ENCODE data around the gene HIPK2. TPM values are rescaled to one million over a fixed set of nuclear protein-coding genes. Genes with fewer than 3 reads are reported as not detected.

Gene HIPK2
- total RNA-seq, 1 donor from 2014 or later: 45.1 TPM

DNA sequence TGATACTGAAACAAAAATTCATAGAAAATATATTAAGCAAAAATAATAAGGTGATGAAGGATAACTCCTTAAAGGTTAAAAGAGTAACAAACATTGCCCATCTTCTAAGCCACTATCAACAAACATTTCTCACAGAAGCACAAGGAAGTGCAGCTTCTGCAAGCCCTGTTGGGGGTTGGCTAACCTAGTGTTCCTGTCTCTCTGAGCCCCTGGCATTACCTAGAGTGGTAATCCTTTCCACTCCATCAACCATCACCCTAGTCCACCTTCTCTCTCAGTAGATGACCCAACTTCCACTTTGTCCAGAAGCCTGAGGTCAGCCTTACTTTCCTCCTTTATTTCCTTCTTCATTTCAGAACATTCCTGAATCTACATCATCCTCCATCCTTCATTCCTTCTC lies 59.7 kb downstream of the HIPK2 start:
- DNase-seq (ENCODE audit: low read depth): no peak
- TF ChIP-seq, protein P1, sequence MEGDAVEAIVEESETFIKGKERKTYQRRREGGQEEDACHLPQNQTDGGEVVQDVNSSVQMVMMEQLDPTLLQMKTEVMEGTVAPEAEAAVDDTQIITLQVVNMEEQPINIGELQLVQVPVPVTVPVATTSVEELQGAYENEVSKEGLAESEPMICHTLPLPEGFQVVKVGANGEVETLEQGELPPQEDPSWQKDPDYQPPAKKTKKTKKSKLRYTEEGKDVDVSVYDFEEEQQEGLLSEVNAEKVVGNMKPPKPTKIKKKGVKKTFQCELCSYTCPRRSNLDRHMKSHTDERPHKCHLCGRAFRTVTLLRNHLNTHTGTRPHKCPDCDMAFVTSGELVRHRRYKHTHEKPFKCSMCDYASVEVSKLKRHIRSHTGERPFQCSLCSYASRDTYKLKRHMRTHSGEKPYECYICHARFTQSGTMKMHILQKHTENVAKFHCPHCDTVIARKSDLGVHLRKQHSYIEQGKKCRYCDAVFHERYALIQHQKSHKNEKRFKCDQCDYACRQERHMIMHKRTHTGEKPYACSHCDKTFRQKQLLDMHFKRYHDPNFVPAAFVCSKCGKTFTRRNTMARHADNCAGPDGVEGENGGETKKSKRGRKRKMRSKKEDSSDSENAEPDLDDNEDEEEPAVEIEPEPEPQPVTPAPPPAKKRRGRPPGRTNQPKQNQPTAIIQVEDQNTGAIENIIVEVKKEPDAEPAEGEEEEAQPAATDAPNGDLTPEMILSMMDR (conservative IDR thresholded peaks at IDR 0.05; ENCODE audit: low read depth, low read length): no peak
- H3K4me3 ChIP-seq (ENCODE audit: low read depth, low read length): no peak overlapping the region

DNA sequence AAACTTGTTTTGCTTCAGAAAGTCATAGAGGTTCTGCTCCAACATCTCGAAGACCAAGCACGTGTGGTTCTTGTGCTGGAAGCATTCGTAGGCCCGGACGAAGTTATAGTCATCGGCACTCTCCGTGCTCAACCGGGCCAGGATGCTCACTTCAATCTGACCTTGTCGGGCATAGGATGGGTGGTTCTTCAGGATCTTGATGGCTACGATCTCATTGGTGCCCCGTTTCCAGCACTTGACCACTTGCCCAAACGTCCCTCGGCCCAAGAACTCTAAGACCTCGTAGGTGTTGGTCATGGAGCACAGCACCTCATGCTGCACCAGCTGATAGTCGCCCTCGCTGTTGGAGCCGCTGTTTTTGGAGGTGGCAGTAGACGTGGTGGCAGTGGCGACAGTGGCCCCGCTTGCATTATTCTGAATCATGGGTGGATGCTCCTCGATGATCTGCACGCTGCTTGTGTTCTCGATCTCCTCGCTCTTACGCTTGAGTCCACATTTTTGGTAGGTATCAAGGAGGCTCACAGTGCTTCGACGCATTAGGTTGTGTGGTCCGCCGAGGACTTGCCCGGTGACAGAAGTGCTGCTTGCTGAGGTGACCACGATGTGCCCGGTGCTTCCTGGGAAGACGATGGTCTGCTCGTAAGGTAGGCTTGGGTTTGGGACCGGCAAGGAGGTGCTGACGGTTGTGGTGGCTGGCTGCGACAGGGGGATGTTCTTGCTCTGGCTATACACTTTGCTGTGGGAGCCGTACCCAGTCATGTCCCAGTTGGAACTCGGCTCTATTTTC lies 61.4 kb downstream of the HIPK2 start:
- no peak overlapping the region for H3K4me3 ChIP-seq (ENCODE audit: low read depth, low read length)
- DNase-seq (ENCODE audit: low read depth): no peak
- TF ChIP-seq, protein P1 (conservative IDR thresholded peaks at IDR 0.05; ENCODE audit: low read depth, low read length): no peak

- no peak for DNase-seq (ENCODE audit: low read depth)
- TF ChIP-seq, protein P1 (conservative IDR thresholded peaks at IDR 0.05; ENCODE audit: low read depth, low read length): no peak
- no peak overlapping the region for H3K4me3 ChIP-seq (ENCODE audit: low read depth, low read length)
Observed at GRCh38 chr7:139715194-139715815, 62.5 kb downstream of the HIPK2 start.

DNA sequence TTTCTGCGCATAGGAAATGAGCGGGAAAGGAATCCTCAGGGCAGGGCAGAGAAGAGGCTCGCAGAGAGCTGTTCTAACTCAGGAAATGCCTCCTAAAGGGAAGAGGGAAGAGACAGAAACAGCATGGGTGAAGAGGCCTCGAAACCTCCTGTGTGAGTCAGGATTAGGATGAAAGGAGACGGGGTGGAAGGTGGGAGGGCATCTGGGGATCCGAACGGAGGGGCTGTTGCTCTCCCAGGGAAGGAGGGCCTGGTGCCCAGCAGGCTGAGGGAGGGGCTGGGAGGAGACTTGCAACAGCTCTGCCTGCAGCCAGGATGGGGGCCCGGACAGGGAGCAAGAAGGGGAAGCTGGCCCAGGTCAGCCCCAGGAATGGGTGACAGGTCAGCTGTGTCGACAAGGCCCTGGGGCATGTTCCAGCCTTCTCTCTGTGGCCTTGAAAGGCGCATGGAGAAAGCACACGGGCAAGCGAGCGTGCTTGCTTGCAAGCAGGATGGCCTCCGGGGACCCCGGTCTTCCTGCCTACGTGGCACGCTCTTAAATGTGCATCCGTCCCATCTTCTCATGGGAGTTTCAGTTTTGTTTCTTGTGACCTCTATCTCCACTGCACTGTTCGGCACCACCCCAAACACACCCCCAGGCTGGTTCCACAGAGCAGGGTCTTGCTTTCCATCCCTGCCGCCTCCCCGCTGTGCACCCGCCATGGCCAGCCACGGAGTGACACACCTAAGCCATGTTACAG lies 63.5 kb downstream of the HIPK2 start:
- H3K4me3 ChIP-seq (ENCODE audit: low read depth, low read length): no peak overlapping the region
- TF ChIP-seq, protein P1 (conservative IDR thresholded peaks at IDR 0.05; ENCODE audit: low read depth, low read length): no peak
- DNase-seq (ENCODE audit: low read depth): no peak

- DNase-seq (ENCODE audit: low read depth): no peak
- TF ChIP-seq, protein P1 (conservative IDR thresholded peaks at IDR 0.05; ENCODE audit: low read depth, low read length): no peak
- no peak overlapping the region for H3K4me3 ChIP-seq (ENCODE audit: low read depth, low read length)
Observed at GRCh38 chr7:139713526-139714162, 64.2 kb downstream of the HIPK2 start.

GRCh38 chr7:139713061-139713460 lies 64.7 kb downstream of the HIPK2 start:
- no peak for DNase-seq (ENCODE audit: low read depth)
- no peak overlapping the region for H3K4me3 ChIP-seq (ENCODE audit: low read depth, low read length)
- TF ChIP-seq, protein P1 (conservative IDR thresholded peaks at IDR 0.05; ENCODE audit: low read depth, low read length): no peak

Measured in epithelial cell of proximal tubule (primary cell).